Peyer's patch (tissue), 4 donors: ENCODE results near the gene YJU2.
"Not testable (repeated sequence)": the region's sequence is repeated elsewhere in the genome, so short reads cannot be mapped to it uniquely, and the experiment has no call there.

Experiments
- CTCF ChIP-seq, 6 experiments: fragments of 450-650 bp in 4 of 6; fragments of 200-600 bp in 2 of 6; sonication (generic) in 1 of 6; IDR thresholded peaks; one replicate each; pipeline ENCODE4 v1.5.1; 2017 to 2019; ENCODE audit warnings: antibody characterized with exemption in 6 of 6, mild to moderate bottlenecking in 3 of 6, moderate library complexity in 1 of 6
- POLR2A ChIP-seq, 2 donors: fragments of 450-650 bp; IDR thresholded peaks; one replicate each; pipeline ENCODE4 v1.5.1; 2017; ENCODE audit warnings: antibody characterized with exemption in 2 of 2, mild to moderate bottlenecking in 2 of 2, moderate library complexity in 2 of 2

- TF ChIP-seq CTCF, POLR2A (IDR thresholded peaks at IDR 0.05): not testable (repeated sequence)
Observed at GRCh38 chr19:4230237-4230636, 16.6 kb upstream of the YJU2 start.
